ENCODE measurements around the gene RASAL2.

RASAL2 gene

GRCh38 chr1:178506669-178507068, 412.8 kb downstream of the RASAL2 start:
- H3K4me3 ChIP-seq (ENCODE audit: low read depth, low read length) = no peak overlapping the region
- no peak for DNase-seq (ENCODE audit: low read depth)
- no peak for TF ChIP-seq CTCF (IDR thresholded peaks at IDR 0.05; ENCODE audit: control insufficient read depth, extremely low read depth, insufficient read depth)

- no peak for TF ChIP-seq CTCF (IDR thresholded peaks at IDR 0.05; ENCODE audit: control insufficient read depth, extremely low read depth, insufficient read depth)
- no peak for DNase-seq (ENCODE audit: low read depth)
- H3K4me3 ChIP-seq (ENCODE audit: low read depth, low read length) = no peak overlapping the region
Measured at GRCh38 chr1:178509414-178510007, 415.6 kb downstream of the RASAL2 start.

GRCh38 chr1:178510155-178510554, 416.3 kb downstream of the RASAL2 start:
- H3K4me3 ChIP-seq (ENCODE audit: low read depth, low read length) = no peak overlapping the region
- no peak for DNase-seq (ENCODE audit: low read depth)
- no peak for TF ChIP-seq CTCF (IDR thresholded peaks at IDR 0.05; ENCODE audit: control insufficient read depth, extremely low read depth, insufficient read depth)

DNA sequence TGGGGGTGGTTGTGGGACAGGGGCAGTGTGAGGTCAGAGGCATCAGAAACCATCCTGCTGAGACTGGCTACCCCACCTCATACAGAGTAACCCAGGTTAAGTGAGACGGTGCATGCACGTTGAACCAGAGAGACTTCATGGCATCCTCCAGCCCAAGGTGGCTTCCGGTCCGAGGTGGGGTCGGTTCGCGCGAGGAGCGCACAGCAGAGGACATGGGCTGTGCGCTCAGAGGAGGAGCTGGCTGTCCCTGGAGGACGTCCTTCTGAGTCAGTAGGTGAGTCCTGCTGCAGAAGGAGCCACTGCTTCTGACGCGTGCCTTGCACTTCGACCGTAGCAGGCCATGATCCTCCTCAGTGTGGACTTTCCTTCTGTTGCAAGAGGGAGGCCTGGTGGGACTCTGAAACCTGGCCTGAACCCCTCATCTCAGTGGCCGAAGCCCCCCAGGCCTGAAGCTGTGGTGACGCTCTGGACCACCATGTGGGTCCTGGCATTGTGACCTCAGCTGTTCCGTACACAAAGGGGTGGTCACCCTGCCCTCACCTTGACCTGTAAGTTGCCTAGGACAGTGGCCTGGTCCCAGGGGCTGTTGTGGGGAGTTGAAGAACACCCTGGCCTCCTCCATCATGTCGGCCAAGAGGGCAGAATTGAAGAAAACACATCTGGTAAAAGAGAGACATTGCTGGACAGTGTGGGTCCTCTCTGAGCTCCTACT, 418.8 kb downstream of the RASAL2 start, which contains the start of gene TEX35:
Gene TEX35, plus strand, starts transcription at position 544 of the 712 bp plus-strand sequence. Its CDS starts 80 bp downstream, at position 624.
- no peak for TF ChIP-seq CTCF (IDR thresholded peaks at IDR 0.05; ENCODE audit: control insufficient read depth, extremely low read depth, insufficient read depth)
- DNase-seq (ENCODE audit: low read depth) = no peak
- H3K4me3 ChIP-seq (ENCODE audit: low read depth, low read length) = no peak within 1 kb of the TSS

- no peak overlapping the region for H3K4me3 ChIP-seq (ENCODE audit: low read depth, low read length)
- no peak for DNase-seq (ENCODE audit: low read depth)
Measured at GRCh38 chr1:178513278-178513983, 419.5 kb downstream of the RASAL2 start.

GRCh38 chr1:178516110-178516509, 422.2 kb downstream of the RASAL2 start:
- no peak for DNase-seq (ENCODE audit: low read depth)
- TF ChIP-seq CTCF (IDR thresholded peaks at IDR 0.05; ENCODE audit: control insufficient read depth, extremely low read depth, insufficient read depth) = no peak
- no peak overlapping the region for H3K4me3 ChIP-seq (ENCODE audit: low read depth, low read length)

More at GRCh38 chr1:178513278-178513983, 419.5 kb downstream of the RASAL2 start:
- no peak for TF ChIP-seq CTCF (IDR thresholded peaks at IDR 0.05; ENCODE audit: control insufficient read depth, extremely low read depth, insufficient read depth)

Data from LNCaP clone FGC (cell line).